Astrocyte of the cerebellum (primary cell): ENCODE results near the gene SLC25A33.

ENCODE experiments used
- DNase-seq: peaks from one replicate; pipeline ENCODE4 v3.0.0-alpha.2; 2011; ENCODE audit warnings: low read depth
- H3K4me3 ChIP-seq: 2 replicates; pipeline ENCODE4 v1.5.1; 2011; ENCODE audit warnings: mild to moderate bottlenecking, low read depth, low read length, moderate library complexity
- CTCF ChIP-seq: IDR thresholded peaks from 2 replicates; pipeline ENCODE4 v1.5.1; 2012; ENCODE audit warnings: low read length, low read depth, moderate library complexity, mild to moderate bottlenecking; ENCODE audit errors: missing control alignments
- in situ Hi-C: cut with HindIII; loops from 2 replicates; pipeline ENCODE4 v1.10.0; 2017; ENCODE audit warnings: low sequenced_read_pairs

SLC25A33 gene, protein sequence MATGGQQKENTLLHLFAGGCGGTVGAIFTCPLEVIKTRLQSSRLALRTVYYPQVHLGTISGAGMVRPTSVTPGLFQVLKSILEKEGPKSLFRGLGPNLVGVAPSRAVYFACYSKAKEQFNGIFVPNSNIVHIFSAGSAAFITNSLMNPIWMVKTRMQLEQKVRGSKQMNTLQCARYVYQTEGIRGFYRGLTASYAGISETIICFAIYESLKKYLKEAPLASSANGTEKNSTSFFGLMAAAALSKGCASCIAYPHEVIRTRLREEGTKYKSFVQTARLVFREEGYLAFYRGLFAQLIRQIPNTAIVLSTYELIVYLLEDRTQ

DNA sequence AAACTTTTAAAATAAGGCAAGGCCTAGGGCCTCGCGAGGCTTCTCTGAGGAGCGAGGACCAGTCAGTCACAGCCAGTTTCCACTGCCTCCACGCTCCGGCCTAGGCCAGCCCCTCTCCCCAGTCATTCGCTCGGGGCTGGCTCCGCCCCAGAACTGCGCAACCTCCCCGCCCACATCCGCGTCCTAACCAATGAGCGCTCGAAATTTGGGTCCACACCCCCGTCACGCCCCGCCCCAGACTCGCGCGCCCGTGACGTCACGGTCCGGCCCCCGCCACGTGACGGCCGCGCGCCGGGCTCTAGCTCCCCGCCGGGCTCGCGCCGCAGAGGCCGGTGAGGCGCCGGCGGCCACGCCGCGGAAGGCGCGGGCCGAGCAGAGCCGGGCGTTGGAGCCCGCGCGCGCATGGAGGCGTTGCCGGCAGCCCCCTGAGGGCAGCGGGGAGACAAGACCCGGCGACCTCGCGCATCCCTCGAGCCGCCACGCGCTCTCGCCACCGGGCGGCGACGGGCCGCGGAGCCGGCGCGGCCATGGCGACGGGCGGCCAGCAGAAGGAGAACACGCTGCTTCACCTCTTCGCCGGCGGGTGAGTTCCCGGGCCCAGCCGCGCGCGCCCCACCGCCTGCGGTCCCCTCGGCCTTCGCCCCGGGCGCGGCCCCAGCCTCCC is at the start of gene SLC25A33:
Gene SLC25A33 (plus strand): TSS at position 301 of the 664 bp plus-strand sequence. CDS start 227 bp downstream, at position 528.
- peak; percentile 93 for DNase-seq
- H3K4me3 ChIP-seq = peak within 1 kb of the TSS; percentile 72
- TF ChIP-seq CTCF = no peak
- in situ Hi-C loops = no loop called here

DNA sequence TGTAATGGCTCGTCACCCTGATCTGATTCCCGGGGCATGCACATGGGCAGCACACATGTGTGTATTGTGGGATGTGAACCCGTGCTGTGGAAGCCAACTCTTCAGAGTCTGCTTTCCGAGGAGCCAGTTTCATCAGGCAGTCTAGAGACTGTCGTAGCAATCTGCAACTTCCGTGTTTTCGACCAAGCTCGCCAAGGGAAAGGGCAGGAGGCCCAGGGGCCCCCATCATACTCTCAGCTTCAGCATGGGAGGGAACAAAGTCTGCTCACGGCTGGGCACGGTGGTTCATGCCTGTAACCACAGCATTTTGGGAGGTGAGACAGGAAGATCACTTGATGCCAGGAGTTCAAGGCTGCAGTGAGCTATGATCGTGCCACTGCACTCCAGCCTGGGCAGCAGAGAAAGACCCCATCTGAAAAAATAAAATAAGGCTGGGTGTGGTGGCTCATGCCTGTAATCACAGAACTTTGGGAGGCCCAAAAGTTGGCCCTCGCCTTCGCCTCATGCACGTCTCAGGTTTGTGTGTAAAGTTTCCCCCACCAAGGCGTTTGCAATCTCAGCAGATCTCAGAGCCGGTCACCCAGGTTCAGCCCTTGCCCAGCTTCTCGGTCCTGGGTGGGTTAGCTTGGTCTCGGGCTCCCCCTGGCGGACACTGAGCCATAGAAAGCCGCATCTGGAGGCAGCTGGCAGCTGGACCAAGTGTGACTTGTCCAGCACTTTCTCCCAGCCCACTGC is 48.5 kb upstream of the SLC25A33 start:
- peak; percentile 57 for DNase-seq
- TF ChIP-seq CTCF = peak; percentile 87
- in situ Hi-C loops = no loop called here

GRCh38 chr1:9493326-9493725 is 45.9 kb upstream of the SLC25A33 start:
- no peak for DNase-seq
- in situ Hi-C loops = no loop called here
- no peak for TF ChIP-seq CTCF

More for the DNA sequence above, 48.5 kb upstream of the SLC25A33 start:
- H3K4me3 ChIP-seq = no peak overlapping the region

GRCh38 chr1:9494936-9495758 is 44.1 kb upstream of the SLC25A33 start:
- H3K4me3 ChIP-seq = peak overlapping the region; percentile 17
- peak; percentile 88 for TF ChIP-seq CTCF
- DNase-seq = no peak
- in situ Hi-C loops = no loop called here

More at GRCh38 chr1:9493326-9493725, 45.9 kb upstream of the SLC25A33 start:
- H3K4me3 ChIP-seq = no peak overlapping the region

DNA sequence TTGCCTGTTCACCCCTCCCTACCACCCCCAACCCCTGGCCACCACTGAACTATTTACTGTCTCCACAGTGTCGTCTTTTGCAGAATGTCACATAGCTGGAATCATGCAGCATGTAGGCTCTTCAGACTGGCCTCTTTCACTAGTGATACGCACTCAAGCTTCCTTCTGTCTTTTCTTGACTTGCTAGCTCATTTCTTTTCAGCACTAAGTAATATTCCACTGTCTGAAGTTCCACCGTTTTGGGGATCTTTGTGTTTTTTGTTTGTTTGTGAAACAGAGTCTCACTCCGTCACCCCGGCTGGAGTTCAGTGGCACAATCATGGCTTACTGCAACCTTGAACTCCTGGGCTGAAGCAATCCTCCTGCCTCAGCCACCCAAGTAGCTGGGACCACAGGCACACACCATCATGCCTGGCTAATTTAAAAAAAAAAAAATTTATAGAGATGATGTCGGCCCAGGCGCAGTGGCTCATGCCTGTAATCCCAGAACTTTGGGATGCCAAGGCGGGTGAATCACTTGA is 43.4 kb upstream of the SLC25A33 start:
- DNase-seq = no peak
- TF ChIP-seq CTCF = no peak
- in situ Hi-C loops = no loop called here
- H3K4me3 ChIP-seq = no peak overlapping the region
